ENCODE measurements around the gene DPP4. TPM values are rescaled to one million over a fixed set of nuclear protein-coding genes. Genes with fewer than 3 reads are reported as not detected.

DPP4 gene
- total and polyA plus RNA-seq, 4 experiments from 2014 or later = 38.5 to 124 (median 72.5) TPM

GRCh38 chr2:162074928-162075688 is 1.1 kb upstream of the DPP4 start:
- no peak for DNase-seq
- Mint-ChIP-seq H3K4me3 (peak overlapping the region; percentile 83 to 100 (median 95)), H3K27me3 (no peaks in the 10 kb centered on the region), H3K9me3 (peaks cover 0 to 25% (median 22%) of the 10 kb centered on the region in 8 donors), H3K27ac (peak overlapping the region in 5 of 7 donors; percentile 25 to 92 (median 86)), H3K4me1 (peaks cover 33 to 55% (median 40%) of the 10 kb centered on the region in 4 donors), H3K36me3 (peaks cover 24 to 36% of the 10 kb centered on the region in 2 donors)
- intact Hi-C loops (cut with micrococcal nuclease) = loop anchor here (1.0 to 5.0 kb wide), 5 partner anchors 16 to 123 kb away; no protein-coding TSS in a partner anchor
- ChIA-PET POLR2A (ENCODE audit: partially characterized antibody) (interaction anchor here (0.7 to 5.7 kb wide), 13 partner anchors 8 to 128 kb away, joined by 3 to 114 read pairs (median 6); no protein-coding TSS in a partner anchor), CTCF (ENCODE audit: partially characterized antibody) (interaction anchor here (0.8 to 7.1 kb wide), 7 partner anchors 17 to 129 kb away, joined by 3 to 60 read pairs (median 6); no protein-coding TSS in a partner anchor)
- Histone ChIP-seq H3K36me3 (ENCODE audit: insufficient read depth, low read length) (no peaks in the 10 kb centered on the region), H3K4me1 (ENCODE audit: insufficient read depth, low read length) (peaks cover 37% of the 10 kb centered on the region), H3K9me3 (ENCODE audit: control insufficient read depth in 1 of 2, low read length in 2 of 2) (no peaks in the 10 kb centered on the region), H3K4me3 (ENCODE audit: low read length in 2 of 2) (peak overlapping the region in 1 of 2 donors; percentile 76), H3K27me3 (ENCODE audit: insufficient read depth, low read length) (no peaks in the 10 kb centered on the region), H3K27ac (ENCODE audit: low read depth, low read length) (no peak overlapping the region)

GRCh38 chr2:162074632-162074895 is 549 bp upstream of the DPP4 start:
- Histone ChIP-seq H3K36me3 (ENCODE audit: insufficient read depth, low read length) (no peaks in the 10 kb centered on the region), H3K4me3 (ENCODE audit: low read length in 2 of 2) (peak overlapping the region; percentile 38 to 76), H3K4me1 (ENCODE audit: insufficient read depth, low read length) (peaks cover 40% of the 10 kb centered on the region), H3K27ac (ENCODE audit: low read depth, low read length) (peak overlapping the region; percentile 78), H3K27me3 (ENCODE audit: insufficient read depth, low read length) (no peaks in the 10 kb centered on the region), H3K9me3 (ENCODE audit: control insufficient read depth in 1 of 2, low read length in 2 of 2) (no peaks in the 10 kb centered on the region)
- peaks cover 0 to 20% (median 17%) of the 10 kb centered on the region in 8 donors for H3K9me3 Mint-ChIP-seq
- CTCF ChIA-PET (ENCODE audit: partially characterized antibody) = interaction anchor here (0.8 to 7.1 kb wide), 9 partner anchors 16 to 128 kb away, joined by 3 to 60 read pairs (median 6); no protein-coding TSS in a partner anchor
- H3K4me3 Mint-ChIP-seq = peak overlapping the region; percentile 83 to 100 (median 95)
- no peak for DNase-seq
- intact Hi-C loops (cut with micrococcal nuclease) = loop anchor here (1.0 to 5.0 kb wide), 5 partner anchors 15 to 122 kb away; no protein-coding TSS in a partner anchor
- peaks cover 34 to 57% (median 43%) of the 10 kb centered on the region in 4 donors for H3K4me1 Mint-ChIP-seq
- POLR2A ChIA-PET (ENCODE audit: partially characterized antibody) = interaction anchor here (0.7 to 5.7 kb wide), 13 partner anchors 9 to 128 kb away, joined by 3 to 114 read pairs (median 6); no protein-coding TSS in a partner anchor
- peaks cover 20 to 32% of the 10 kb centered on the region in 2 donors for H3K36me3 Mint-ChIP-seq
- H3K27ac Mint-ChIP-seq = peak overlapping the region; percentile 76 to 92 (median 88)
- H3K27me3 Mint-ChIP-seq = no peaks in the 10 kb centered on the region

- POLR2A ChIA-PET (ENCODE audit: partially characterized antibody) = interaction anchor here (1.1 to 5.7 kb wide), 14 partner anchors 9 to 127 kb away, joined by 3 to 114 read pairs (median 8); no protein-coding TSS in a partner anchor
- H3K4me3 Mint-ChIP-seq = peak overlapping the region; percentile 95 to 100 (median 98)
- intact Hi-C loops (cut with micrococcal nuclease) = loop anchor here (1.0 to 5.0 kb wide), 3 partner anchors 9 to 121 kb away; no protein-coding TSS in a partner anchor
Measured at GRCh38 chr2:162072976-162073887, 783 bp downstream of the DPP4 start.

GRCh38 chr2:162072181-162072702 is 1.8 kb downstream of the DPP4 start:
- Mint-ChIP-seq H3K4me1 (peaks cover 45 to 78% (median 59%) of the 10 kb centered on the region in 4 donors), H3K27ac (peak overlapping the region in 6 of 7 donors; percentile 60 to 98 (median 86)), H3K27me3 (no peaks in the 10 kb centered on the region), H3K4me3 (peak overlapping the region; percentile 95 to 100 (median 98)), H3K9me3 (no peaks in the 10 kb centered on the region), H3K36me3 (peaks cover 18 to 24% of the 10 kb centered on the region in 2 donors)
- Histone ChIP-seq H3K9me3 (ENCODE audit: control insufficient read depth in 1 of 2, low read length in 2 of 2) (no peaks in the 10 kb centered on the region), H3K27me3 (ENCODE audit: insufficient read depth, low read length) (no peaks in the 10 kb centered on the region), H3K27ac (ENCODE audit: low read depth, low read length) (no peak overlapping the region), H3K4me1 (ENCODE audit: insufficient read depth, low read length) (peaks cover 51% of the 10 kb centered on the region), H3K36me3 (ENCODE audit: insufficient read depth, low read length) (no peaks in the 10 kb centered on the region), H3K4me3 (ENCODE audit: low read length in 2 of 2) (peak overlapping the region; percentile 25 to 39)
- intact Hi-C loops (cut with micrococcal nuclease) = loop anchor here (1.0 to 5.0 kb wide), 3 partner anchors 8 to 120 kb away; no protein-coding TSS in a partner anchor
- CTCF ChIA-PET (ENCODE audit: partially characterized antibody) = interaction anchor here (1.1 to 7.1 kb wide), 9 partner anchors 8 to 80 kb away, joined by 3 to 60 read pairs (median 7); no protein-coding TSS in a partner anchor
- POLR2A ChIA-PET (ENCODE audit: partially characterized antibody) = interaction anchor here (0.6 to 5.7 kb wide), 6 partner anchors 8 to 119 kb away, joined by 3 to 114 read pairs (median 22); no protein-coding TSS in a partner anchor
- DNase-seq = peak in 1 of 5 donors; percentile 10

More at GRCh38 chr2:162072976-162073887, 783 bp downstream of the DPP4 start:
- Histone ChIP-seq H3K9me3 (ENCODE audit: control insufficient read depth in 1 of 2, low read length in 2 of 2) (no peaks in the 10 kb centered on the region), H3K27ac (ENCODE audit: low read depth, low read length) (peak overlapping the region; percentile 78), H3K4me1 (ENCODE audit: insufficient read depth, low read length) (peaks cover 51% of the 10 kb centered on the region), H3K36me3 (ENCODE audit: insufficient read depth, low read length) (no peaks in the 10 kb centered on the region), H3K27me3 (ENCODE audit: insufficient read depth, low read length) (no peaks in the 10 kb centered on the region), H3K4me3 (ENCODE audit: low read length in 2 of 2) (peak overlapping the region; percentile 68 to 76)
- peak in 3 of 5 donors; percentile 25 to 29 (median 29) for DNase-seq
- Mint-ChIP-seq H3K4me1 (peaks cover 41 to 68% (median 52%) of the 10 kb centered on the region in 4 donors), H3K27me3 (no peaks in the 10 kb centered on the region), H3K36me3 (peaks cover 21 to 31% of the 10 kb centered on the region in 2 donors), H3K27ac (peak overlapping the region; percentile 86 to 98 (median 94)), H3K9me3 (peaks cover 0 to 9% (median 8%) of the 10 kb centered on the region in 8 donors)
- CTCF ChIA-PET (ENCODE audit: partially characterized antibody) = interaction anchor here (0.6 to 7.1 kb wide), 19 partner anchors 9 to 226 kb away, joined by 3 to 60 read pairs (median 4); no protein-coding TSS in a partner anchor

- H3K4me3 Mint-ChIP-seq = peak overlapping the region in 7 of 8 donors; percentile 38 to 99 (median 64)
- no peak for DNase-seq
- H3K9me3 Mint-ChIP-seq = no peaks in the 10 kb centered on the region
- peaks cover 48 to 87% (median 66%) of the 10 kb centered on the region in 4 donors for H3K4me1 Mint-ChIP-seq
- CTCF ChIA-PET (ENCODE audit: partially characterized antibody) = interaction anchor here (1.6 to 7.1 kb wide), 3 partner anchors 13 to 78 kb away, joined by 4 to 60 read pairs (median 9); no protein-coding TSS in a partner anchor
- POLR2A ChIA-PET (ENCODE audit: partially characterized antibody) = interaction anchor here (5.2 to 5.7 kb wide), 2 partner anchors 13 to 60 kb away, joined by 75 to 114 read pairs; no protein-coding TSS in a partner anchor
- peaks cover 24 to 30% of the 10 kb centered on the region in 2 donors for H3K36me3 Mint-ChIP-seq
- Histone ChIP-seq H3K36me3 (ENCODE audit: insufficient read depth, low read length) (no peaks in the 10 kb centered on the region), H3K27ac (ENCODE audit: low read depth, low read length) (no peak overlapping the region), H3K4me1 (ENCODE audit: insufficient read depth, low read length) (peaks cover 51% of the 10 kb centered on the region), H3K4me3 (ENCODE audit: low read length in 2 of 2) (no peak overlapping the region), H3K9me3 (ENCODE audit: control insufficient read depth in 1 of 2, low read length in 2 of 2) (no peaks in the 10 kb centered on the region), H3K27me3 (ENCODE audit: insufficient read depth, low read length) (no peaks in the 10 kb centered on the region)
- intact Hi-C loops (cut with micrococcal nuclease) = loop anchor here (5.0 kb wide), 2 partner anchors 51 to 119 kb away; no protein-coding TSS in a partner anchor
- H3K27ac Mint-ChIP-seq = peak overlapping the region in 5 of 7 donors; percentile 6 to 86 (median 49)
- no peaks in the 10 kb centered on the region for H3K27me3 Mint-ChIP-seq
Measured at GRCh38 chr2:162071001-162071400, 3.0 kb downstream of the DPP4 start.

All from CD4-positive, alpha-beta memory T cell (primary cell).